HEK293T (cell line): Measurements from ENCODE around the gene FAM83B.

Experiments used
- ARNT ChIP-seq: fragments of 450-650 bp; IDR thresholded peaks from 2 replicates; pipeline ENCODE4 v1.6.1; 2017; ENCODE audit warnings: mild to moderate bottlenecking
- BHLHE40 ChIP-seq: fragments of 450-650 bp; IDR thresholded peaks from 2 replicates; pipeline ENCODE4 v1.6.1; 2016; ENCODE audit warnings: mild to moderate bottlenecking, moderate library complexity, borderline replicate concordance
- CTBP1 ChIP-seq: fragments of 450-650 bp; IDR thresholded peaks from 2 replicates; pipeline ENCODE4 v1.6.1; 2016; ENCODE audit warnings: borderline replicate concordance
- ELF4 ChIP-seq: fragments of 450-650 bp; IDR thresholded peaks from 2 replicates; pipeline ENCODE4 v1.6.1; 2017; ENCODE audit warnings: antibody characterized with exemption
- FOXA1 ChIP-seq: fragments of 450-650 bp; IDR thresholded peaks from 2 replicates; pipeline ENCODE4 v1.6.1; 2016; ENCODE audit warnings: mild to moderate bottlenecking
- FOXM1 ChIP-seq: fragments of 450-650 bp; IDR thresholded peaks from 2 replicates; pipeline ENCODE4 v1.6.1; 2017; ENCODE audit warnings: mild to moderate bottlenecking, borderline replicate concordance
- HDGF ChIP-seq: fragments of 450-650 bp; IDR thresholded peaks from 2 replicates; pipeline ENCODE4 v1.6.1; 2017; ENCODE audit warnings: antibody characterized with exemption, borderline replicate concordance
- L3MBTL2 ChIP-seq: fragments of 450-650 bp; conservative IDR thresholded peaks from 2 replicates; pipeline ENCODE4 v1.6.1; 2016; ENCODE audit warnings: mild to moderate bottlenecking
- LEF1 ChIP-seq: fragments of 450-650 bp; IDR thresholded peaks from 2 replicates; pipeline ENCODE4 v1.6.1; 2017; ENCODE audit warnings: mild to moderate bottlenecking, borderline replicate concordance
- NFRKB ChIP-seq: fragments of 450-650 bp; IDR thresholded peaks from 2 replicates; pipeline ENCODE4 v1.6.1; 2016; ENCODE audit warnings: mild to moderate bottlenecking, moderate library complexity
- SP1 ChIP-seq: fragments of 450-650 bp; IDR thresholded peaks from 2 replicates; pipeline ENCODE4 v1.6.1; 2017
- SUZ12 ChIP-seq: fragments of 450-650 bp; IDR thresholded peaks from 2 replicates; pipeline ENCODE4 v1.6.1; 2016; ENCODE audit warnings: mild to moderate bottlenecking
- TARDBP ChIP-seq: fragments of 450-650 bp; IDR thresholded peaks from 2 replicates; pipeline ENCODE4 v1.6.1; 2016
- ZNF384 ChIP-seq: fragments of 450-650 bp; IDR thresholded peaks from 2 replicates; pipeline ENCODE4 v1.6.1; 2016

GRCh38 chr6:54878718-54879117 is 32.1 kb downstream of the FAM83B start:
- no peak for TF ChIP-seq BHLHE40
- TF ChIP-seq SUZ12: no peak
- TF ChIP-seq SP1: no peak
- TF ChIP-seq CTBP1: no peak
- no peak for TF ChIP-seq NFRKB
- no peak for TF ChIP-seq HDGF
- TF ChIP-seq LEF1: no peak
- no peak for TF ChIP-seq TARDBP
- TF ChIP-seq FOXA1: no peak
- no peak for TF ChIP-seq FOXM1
- no peak for TF ChIP-seq L3MBTL2
- no peak for TF ChIP-seq ELF4
- no peak for TF ChIP-seq ARNT
- no peak for TF ChIP-seq ZNF384
